Measurements from ENCODE around the gene DOCK1. TPM values are rescaled to one million over a fixed set of nuclear protein-coding genes. Genes with fewer than 3 reads are reported as not detected.
A peak's percentile ranks its signal among the peaks of the same experiment; 100 is the strongest.

The DOCK1 gene
- total RNA-seq, 1 experiment from 2014 or later, result 40.0 TPM

DNA sequence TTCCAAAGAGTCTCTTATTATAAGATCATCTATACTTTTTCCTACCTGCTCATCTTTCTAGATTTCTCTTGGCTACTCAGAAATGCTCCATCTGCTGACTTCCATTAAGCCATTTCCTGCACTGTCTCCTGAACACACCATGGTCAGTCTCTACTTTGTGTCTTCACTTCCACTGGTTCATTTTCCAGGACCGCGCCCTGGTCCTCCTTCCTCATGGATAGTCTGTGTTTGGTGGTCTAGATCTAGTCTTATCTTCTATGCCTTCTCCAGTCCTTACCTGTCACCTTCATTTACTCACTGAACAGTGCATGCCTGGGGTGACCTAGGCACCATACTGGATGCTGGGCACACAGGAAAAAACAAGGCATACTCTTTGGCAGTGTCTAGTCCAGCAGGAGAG, 279.4 kb downstream of the DOCK1 start:
- POLR2A ChIA-PET, result no interaction called here
- BruUV-seq (replicated peaks), result no TSS peak
- Mint-ChIP-seq H3K4me3 (ENCODE audit: unreplicated experiment) (no peak overlapping the region), H3K27ac (ENCODE audit: low read depth, unreplicated experiment) (no peak overlapping the region), H3K36me3 (ENCODE audit: insufficient read depth, unreplicated experiment) (no peaks in the 10 kb centered on the region), H3K4me1 (ENCODE audit: insufficient read depth, unreplicated experiment) (peaks cover 7% of the 10 kb centered on the region), H3K9me3 (ENCODE audit: unreplicated experiment) (peaks cover 6% of the 10 kb centered on the region), H3K27me3 (ENCODE audit: insufficient read depth, unreplicated experiment) (no peaks in the 10 kb centered on the region)
- TF ChIP-seq, protein P1, sequence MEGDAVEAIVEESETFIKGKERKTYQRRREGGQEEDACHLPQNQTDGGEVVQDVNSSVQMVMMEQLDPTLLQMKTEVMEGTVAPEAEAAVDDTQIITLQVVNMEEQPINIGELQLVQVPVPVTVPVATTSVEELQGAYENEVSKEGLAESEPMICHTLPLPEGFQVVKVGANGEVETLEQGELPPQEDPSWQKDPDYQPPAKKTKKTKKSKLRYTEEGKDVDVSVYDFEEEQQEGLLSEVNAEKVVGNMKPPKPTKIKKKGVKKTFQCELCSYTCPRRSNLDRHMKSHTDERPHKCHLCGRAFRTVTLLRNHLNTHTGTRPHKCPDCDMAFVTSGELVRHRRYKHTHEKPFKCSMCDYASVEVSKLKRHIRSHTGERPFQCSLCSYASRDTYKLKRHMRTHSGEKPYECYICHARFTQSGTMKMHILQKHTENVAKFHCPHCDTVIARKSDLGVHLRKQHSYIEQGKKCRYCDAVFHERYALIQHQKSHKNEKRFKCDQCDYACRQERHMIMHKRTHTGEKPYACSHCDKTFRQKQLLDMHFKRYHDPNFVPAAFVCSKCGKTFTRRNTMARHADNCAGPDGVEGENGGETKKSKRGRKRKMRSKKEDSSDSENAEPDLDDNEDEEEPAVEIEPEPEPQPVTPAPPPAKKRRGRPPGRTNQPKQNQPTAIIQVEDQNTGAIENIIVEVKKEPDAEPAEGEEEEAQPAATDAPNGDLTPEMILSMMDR (IDR thresholded peaks at IDR 0.05; ENCODE audit: unreplicated experiment), result no peak
- DNase-seq (ENCODE audit: unreplicated experiment), result no peak
- intact Hi-C loops (cut with micrococcal nuclease), result no loop called here
- CTCF ChIA-PET, result no interaction called here

DNA sequence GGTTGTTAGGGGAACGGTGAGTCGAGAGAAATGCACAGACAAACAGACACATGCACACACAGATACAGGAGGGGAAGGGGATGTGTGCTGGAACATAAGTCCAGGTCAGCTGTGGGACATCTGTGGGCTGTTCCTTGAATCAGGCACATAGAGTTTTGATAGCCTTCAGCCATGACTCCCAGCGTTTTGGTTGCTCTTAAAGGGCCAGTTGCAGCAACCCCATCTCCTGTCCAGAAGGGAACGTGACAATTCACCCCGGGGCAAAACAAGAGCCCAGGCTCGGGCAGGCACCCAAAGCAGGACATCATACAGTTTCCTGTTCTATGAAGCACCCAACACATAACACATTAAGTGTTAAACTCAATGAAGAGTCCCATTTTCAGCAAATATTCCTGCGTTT, 281.6 kb downstream of the DOCK1 start:
- TF ChIP-seq, protein P1 (IDR thresholded peaks at IDR 0.05; ENCODE audit: unreplicated experiment), result no peak
- intact Hi-C loops (cut with micrococcal nuclease), result no loop called here
- DNase-seq (ENCODE audit: unreplicated experiment), result peak; percentile 45
- peaks cover 6% of the 10 kb centered on the region for H3K36me3 Mint-ChIP-seq (ENCODE audit: insufficient read depth, unreplicated experiment)
- peaks cover 7% of the 10 kb centered on the region for H3K4me1 Mint-ChIP-seq (ENCODE audit: insufficient read depth, unreplicated experiment)
- H3K4me3 Mint-ChIP-seq (ENCODE audit: unreplicated experiment), result no peak overlapping the region
- no peaks in the 10 kb centered on the region for H3K27me3 Mint-ChIP-seq (ENCODE audit: insufficient read depth, unreplicated experiment)
- peaks cover 6% of the 10 kb centered on the region for H3K9me3 Mint-ChIP-seq (ENCODE audit: unreplicated experiment)
- ChIA-PET POLR2A (no interaction called here), CTCF (no interaction called here)
- no TSS peak for BruUV-seq (replicated peaks)
- no peak overlapping the region for H3K27ac Mint-ChIP-seq (ENCODE audit: low read depth, unreplicated experiment)

DNA sequence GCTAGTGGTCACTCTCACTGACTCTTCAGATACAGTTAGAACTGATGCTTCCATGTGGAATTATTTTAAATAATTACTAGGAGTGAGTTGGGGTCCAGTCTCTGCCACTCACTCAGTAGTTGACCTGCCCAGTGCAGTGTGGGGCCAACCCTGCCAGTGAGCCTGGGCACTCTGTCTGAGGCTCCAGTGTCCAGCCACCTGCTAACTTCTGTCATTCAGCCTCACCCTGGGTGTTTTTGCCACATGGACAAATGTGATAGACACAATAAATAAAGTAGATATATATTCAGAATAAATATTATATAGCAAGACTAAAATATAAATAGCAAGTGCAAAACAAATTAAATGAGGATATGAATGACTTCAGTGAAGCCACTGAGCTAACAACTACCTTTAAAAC, 284.0 kb downstream of the DOCK1 start:
- intact Hi-C loops (cut with micrococcal nuclease), result no loop called here

DNA sequence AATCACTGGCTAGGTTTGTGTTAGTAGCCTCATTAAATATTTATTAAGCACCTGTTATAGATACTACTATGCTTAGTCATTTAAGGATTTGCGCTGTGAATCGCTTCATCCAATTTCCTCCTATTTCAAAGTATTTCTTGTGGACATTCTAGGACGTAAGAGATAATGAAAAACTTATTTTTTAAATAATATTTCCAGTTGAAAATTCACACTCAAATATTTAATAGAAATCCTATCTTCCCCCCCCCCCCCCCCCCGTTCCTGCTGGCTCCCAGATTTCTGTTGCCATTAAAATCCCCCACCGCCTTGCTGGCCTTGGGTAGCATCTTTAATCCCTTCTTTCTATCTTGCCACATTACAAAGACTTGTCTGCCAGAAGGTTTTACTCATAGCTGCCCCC, 285.2 kb downstream of the DOCK1 start:
- TF ChIP-seq, protein P1 (IDR thresholded peaks at IDR 0.05; ENCODE audit: unreplicated experiment), result no peak
- ChIA-PET CTCF (no interaction called here), POLR2A (interaction anchor here (0.6 kb wide), 1 partner anchor 26 kb away, joined by 3 read pairs; no protein-coding TSS in a partner anchor)
- no peak for DNase-seq (ENCODE audit: unreplicated experiment)
- H3K4me3 Mint-ChIP-seq (ENCODE audit: unreplicated experiment), result no peak overlapping the region
- intact Hi-C loops (cut with micrococcal nuclease), result no loop called here
- H3K27ac Mint-ChIP-seq (ENCODE audit: low read depth, unreplicated experiment), result no peak overlapping the region
- no TSS peak for BruUV-seq (replicated peaks)
- H3K36me3 Mint-ChIP-seq (ENCODE audit: insufficient read depth, unreplicated experiment), result peaks cover 6% of the 10 kb centered on the region
- peaks cover 4% of the 10 kb centered on the region for H3K9me3 Mint-ChIP-seq (ENCODE audit: unreplicated experiment)
- no peaks in the 10 kb centered on the region for H3K27me3 Mint-ChIP-seq (ENCODE audit: insufficient read depth, unreplicated experiment)
- peaks cover 7% of the 10 kb centered on the region for H3K4me1 Mint-ChIP-seq (ENCODE audit: insufficient read depth, unreplicated experiment)

More for the DNA sequence above, 284.0 kb downstream of the DOCK1 start:
- Mint-ChIP-seq H3K27ac (ENCODE audit: low read depth, unreplicated experiment) (no peak overlapping the region), H3K4me3 (ENCODE audit: unreplicated experiment) (no peak overlapping the region), H3K36me3 (ENCODE audit: insufficient read depth, unreplicated experiment) (peaks cover 6% of the 10 kb centered on the region), H3K27me3 (ENCODE audit: insufficient read depth, unreplicated experiment) (no peaks in the 10 kb centered on the region), H3K9me3 (ENCODE audit: unreplicated experiment) (peaks cover 6% of the 10 kb centered on the region), H3K4me1 (ENCODE audit: insufficient read depth, unreplicated experiment) (peaks cover 7% of the 10 kb centered on the region)
- TF ChIP-seq, protein P1 (IDR thresholded peaks at IDR 0.05; ENCODE audit: unreplicated experiment), result no peak
- no TSS peak for BruUV-seq (replicated peaks)
- no peak for DNase-seq (ENCODE audit: unreplicated experiment)
- CTCF ChIA-PET, result no interaction called here
- POLR2A ChIA-PET, result no interaction called here
